NCI-H1694 treated with DMSO at 0.1 percent for 48 hours (cell line): Measurements from ENCODE around the gene HLF.
A peak's percentile ranks its signal among the peaks of the same experiment; 100 is the strongest.

Source experiments
- DNase-seq: peaks from one replicate; lab custom pipeline; 2025; lab: John Stamatoyannopoulos, UW

Gene HLF

DNA sequence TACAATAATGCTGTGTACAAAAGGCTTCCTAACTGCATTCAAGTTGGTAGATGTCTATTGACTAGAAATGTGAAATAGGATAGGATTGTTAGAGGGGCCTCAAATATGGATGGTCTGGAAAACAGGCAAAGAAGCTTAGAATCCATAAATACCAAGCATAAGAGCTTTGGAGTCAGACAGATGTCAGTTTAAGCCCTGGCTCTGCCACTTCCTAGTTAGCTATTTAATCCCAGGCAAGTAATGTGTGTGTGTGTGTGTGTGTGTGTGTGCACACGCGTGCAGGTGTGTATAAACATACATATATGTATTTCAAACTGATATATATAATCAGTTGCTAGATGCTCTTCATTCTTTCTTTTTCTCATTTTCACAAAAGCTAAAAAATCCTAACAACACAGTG is 90.2 kb downstream of the HLF start:
- DNase-seq: no peak

DNA sequence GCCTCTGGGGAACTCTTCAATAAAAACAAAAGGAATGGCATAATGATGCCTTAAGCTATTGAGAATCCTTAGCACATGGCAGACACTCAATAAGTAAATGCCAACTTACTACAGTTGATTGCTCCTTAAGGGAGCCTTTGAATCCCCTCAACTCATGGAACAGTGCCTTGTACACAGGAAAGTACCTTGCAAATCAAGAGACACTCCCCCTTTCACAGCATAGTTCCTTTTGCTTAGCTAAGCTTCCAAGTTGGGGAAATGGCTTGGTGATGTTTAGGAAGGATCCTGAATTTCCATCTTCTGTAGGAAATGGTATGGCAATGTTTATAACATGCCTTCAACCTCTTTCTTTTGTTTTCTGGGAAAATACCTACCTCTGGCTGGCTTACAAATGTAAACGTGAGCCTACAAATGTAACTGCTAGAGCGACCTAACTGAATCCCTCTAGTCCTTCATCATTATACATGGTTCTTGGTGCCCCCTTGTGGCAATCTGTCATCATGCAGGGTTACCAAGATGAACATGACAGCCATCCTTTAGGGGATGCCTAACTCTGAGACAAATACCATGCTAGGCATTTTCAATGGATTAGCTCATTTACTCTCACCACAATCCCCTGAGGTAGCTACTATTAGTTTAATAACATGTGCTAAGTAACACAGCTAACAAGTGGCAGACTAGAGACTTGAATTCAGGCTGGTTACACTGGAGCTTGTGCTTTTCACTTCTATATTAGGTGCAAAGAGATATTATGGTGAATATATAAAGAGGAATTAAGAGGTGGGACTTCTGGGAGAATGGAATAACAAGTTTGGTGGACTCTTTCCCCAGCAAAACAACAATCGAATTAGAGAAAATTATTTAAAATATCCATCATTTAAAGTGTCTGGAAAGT is 91.9 kb downstream of the HLF start:
- peak; percentile 86 for DNase-seq

GRCh38 chr17:55360971-55361370 is 96.2 kb downstream of the HLF start:
- no peak for DNase-seq

DNA sequence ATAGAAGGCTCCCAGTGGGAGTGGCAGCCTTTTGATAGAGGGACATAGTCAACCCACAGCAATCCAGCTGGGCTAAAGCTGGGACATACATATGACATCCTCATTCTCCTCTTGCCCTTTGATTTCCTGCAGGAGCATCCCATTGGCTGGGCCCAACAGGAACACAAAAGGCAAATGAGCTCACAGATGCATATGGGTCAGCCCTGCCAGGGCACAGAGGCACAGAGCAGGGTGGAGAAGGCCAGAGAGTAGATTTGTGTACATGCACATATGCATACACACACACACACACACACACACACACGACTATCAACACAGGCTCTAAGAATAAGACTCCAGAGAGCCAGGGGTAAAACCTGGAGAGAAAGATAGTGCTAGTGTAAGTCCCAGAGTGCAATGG is 98.3 kb downstream of the HLF start:
- DNase-seq: no peak

DNA sequence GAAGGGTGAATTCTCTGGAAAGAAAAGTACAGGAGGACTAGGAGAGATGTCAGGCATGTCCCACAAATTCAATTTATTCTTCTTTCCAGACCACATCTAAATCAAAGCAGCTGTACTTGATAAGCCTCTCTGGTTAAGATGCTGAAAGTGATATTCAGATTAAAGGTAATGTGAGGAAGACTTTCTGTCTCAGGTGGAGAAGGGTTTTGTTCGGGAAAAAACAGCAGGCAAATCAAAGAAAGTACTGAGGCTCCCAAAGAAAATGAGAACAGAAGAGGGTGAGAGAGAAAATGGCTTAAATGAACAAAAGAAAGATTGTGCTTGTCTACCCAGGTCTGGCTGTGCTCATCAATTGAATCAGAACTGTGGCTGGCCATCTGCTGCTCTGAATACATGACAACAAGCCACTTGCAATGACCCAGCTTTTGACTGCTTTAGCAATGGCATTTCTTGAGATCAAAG is 101.3 kb downstream of the HLF start:
- DNase-seq: peak; percentile 32

DNA sequence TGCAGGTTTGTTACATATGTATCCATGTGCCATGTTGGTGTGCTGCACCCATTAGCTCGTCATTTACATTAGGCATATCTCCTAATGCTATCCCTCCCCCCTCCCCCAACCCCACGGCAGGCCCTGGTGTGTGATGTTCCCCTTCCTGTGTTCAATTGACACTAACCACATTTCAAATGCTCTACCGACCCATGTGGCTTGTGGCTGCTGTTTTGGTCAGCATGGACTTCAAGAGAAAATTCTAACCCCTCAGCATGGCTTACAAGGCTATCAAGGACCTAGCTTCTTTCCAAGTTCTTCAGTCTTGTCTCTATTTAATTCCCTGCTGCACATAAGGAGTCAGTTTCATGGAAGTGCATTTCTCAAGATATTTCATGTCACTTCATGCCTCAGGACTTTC is 103.9 kb downstream of the HLF start:
- no peak for DNase-seq
